IMR-90 (cell line): ENCODE data around the gene GIT1. TPM values are rescaled to one million over a fixed set of nuclear protein-coding genes. Genes with fewer than 3 reads are reported as not detected.

ENCODE experiments used
- ATAC-seq: fragments of 200-7000 bp; cut with Tn5 transposase; 2 replicates; pipeline ENCODE4 v1.9.1; 2020; ENCODE audit warnings: low read depth, mild to moderate bottlenecking, moderate library complexity
- BruUV-seq: library from RNA; stranded (reverse); fragments of 400-500 nt; replicated peaks from 2 replicates; lab custom pipeline; 2021; lab: Mats Ljungman, UMichigan
- CTCF ChIA-PET: fragments of 300-600 bp; formaldehyde crosslinking; extraction: SDS; loops from one replicate; lab custom pipeline; 2021; ENCODE audit warnings: antibody characterized with exemption; lab: Yijun Ruan, JAX
- POLR2A ChIA-PET: fragments of 300-600 bp; sonication (Branson Sonifier 250); formaldehyde crosslinking; loops from one replicate; lab custom pipeline; 2022; ENCODE audit warnings: antibody characterized with exemption; ENCODE audit not compliant: unreplicated experiment; lab: Charles Lee
- DNase-seq: peaks from one replicate; pipeline ENCODE4 v3.0.0; 2013
- H2AFZ ChIP-seq: replicated peaks from 2 replicates; pipeline ENCODE3; 2013; ENCODE audit warnings: low read length, mild to moderate bottlenecking; ENCODE audit not compliant: poor library complexity
- H2AK5ac ChIP-seq: 2 replicates; pipeline ENCODE4 v1.6.1; 2013; ENCODE audit warnings: low read depth, low read length, inconsistent platforms
- H2AK9ac ChIP-seq: replicated peaks from 2 replicates; pipeline ENCODE3; 2013; ENCODE audit warnings: mild to moderate bottlenecking, low read depth, low read length, moderate library complexity; ENCODE audit not compliant: poor library complexity
- H2BK120ac ChIP-seq: 2 replicates; pipeline ENCODE4 v1.6.1; 2013; ENCODE audit warnings: low read depth, low read length, inconsistent platforms
- H2BK15ac ChIP-seq: 3 replicates; pipeline ENCODE4 v1.6.1; 2013; ENCODE audit warnings: low read depth, low read length, inconsistent platforms
- H2BK20ac ChIP-seq: 2 replicates; pipeline ENCODE4 v1.6.1; 2013; ENCODE audit warnings: low read depth, mild to moderate bottlenecking, inconsistent platforms, low read length, moderate library complexity
- H2BK5ac ChIP-seq: 2 replicates; pipeline ENCODE4 v1.6.1; 2013; ENCODE audit warnings: mild to moderate bottlenecking, low read depth, low read length, inconsistent platforms; ENCODE audit not compliant: poor library complexity, severe bottlenecking
- H3K14ac ChIP-seq: replicated peaks from 2 replicates; pipeline ENCODE4 v1.6.1; 2013; ENCODE audit warnings: low read depth, low read length, inconsistent platforms
- H3K18ac ChIP-seq: 2 replicates; pipeline ENCODE4 v1.6.1; 2013; ENCODE audit warnings: low read depth, low read length, control low read depth
- H3K23ac ChIP-seq: 2 replicates; pipeline ENCODE4 v1.6.1; 2013; ENCODE audit warnings: low read depth, low read length, inconsistent platforms
- H3K27ac ChIP-seq: 2 replicates; pipeline ENCODE4 v1.5.1; 2013; ENCODE audit warnings: mild to moderate bottlenecking, control low read depth, low read length; ENCODE audit not compliant: insufficient read depth
- H3K27me3 ChIP-seq: 2 replicates; pipeline ENCODE4 v1.6.1; 2013; ENCODE audit warnings: low read length; ENCODE audit not compliant: control insufficient read depth, insufficient read depth
- H3K36me3 ChIP-seq: 2 replicates; pipeline ENCODE4 v1.6.1; 2013; ENCODE audit warnings: low read length, mixed read lengths; ENCODE audit not compliant: control insufficient read depth, insufficient read depth
- H3K4ac ChIP-seq: 2 replicates; pipeline ENCODE4 v1.6.1; 2013; ENCODE audit warnings: low read depth, low read length, inconsistent platforms
- H3K4me1 ChIP-seq: 2 replicates; pipeline ENCODE4 v1.6.1; 2013; ENCODE audit warnings: low read length, mixed read lengths; ENCODE audit not compliant: control insufficient read depth, insufficient read depth
- H3K4me2 ChIP-seq: 2 replicates; pipeline ENCODE4 v1.6.1; 2013; ENCODE audit warnings: low read depth, mild to moderate bottlenecking, control low read depth, low read length, moderate library complexity
- H3K4me3 ChIP-seq: 2 replicates; pipeline ENCODE4 v1.5.1; 2013; ENCODE audit warnings: low read depth, mild to moderate bottlenecking, control low read depth, low read length, moderate library complexity; ENCODE audit not compliant: insufficient read depth
- H3K56ac ChIP-seq: 2 replicates; pipeline ENCODE4 v1.6.1; 2013; ENCODE audit warnings: low read length, inconsistent platforms; ENCODE audit not compliant: insufficient read depth; ENCODE audit errors: extremely low read depth
- H3K79me1 ChIP-seq, 2 experiments: 2 replicates each; pipeline ENCODE4 v1.6.1; 2013; ENCODE audit warnings: low read length in 2 of 2, inconsistent platforms in 1 of 2, low read depth in 1 of 2
- H3K9ac ChIP-seq: 2 replicates; pipeline ENCODE4 v1.6.1; 2013; ENCODE audit warnings: low read depth, low read length, control low read depth
- H3K9me1 ChIP-seq: 2 replicates; pipeline ENCODE4 v1.6.1; 2013; ENCODE audit warnings: low read length, inconsistent platforms; ENCODE audit not compliant: insufficient read depth
- H3K9me3 ChIP-seq: 2 replicates; pipeline ENCODE4 v1.6.1; 2013; ENCODE audit warnings: low read length; ENCODE audit not compliant: control insufficient read depth, insufficient read depth
- H4K20me1 ChIP-seq: 2 replicates; pipeline ENCODE4 v1.6.1; 2013; ENCODE audit warnings: low read length, inconsistent platforms; ENCODE audit not compliant: insufficient read depth
- H4K5ac ChIP-seq: 2 replicates; pipeline ENCODE4 v1.6.1; 2013; ENCODE audit warnings: mild to moderate bottlenecking, low read depth, low read length, control low read depth
- H4K8ac ChIP-seq, 2 experiments: 2 replicates each; pipeline ENCODE4 v1.6.1; 2013; ENCODE audit warnings: low read depth in 2 of 2, low read length in 2 of 2, control low read depth in 1 of 2, inconsistent platforms in 1 of 2
- H4K91ac ChIP-seq: 2 replicates; pipeline ENCODE4 v1.6.1; 2013; ENCODE audit warnings: low read depth, low read length, inconsistent platforms; ENCODE audit not compliant: insufficient read depth
- BHLHE40 ChIP-seq: fragments of 150-350 bp; IDR thresholded peaks from 2 replicates; pipeline ENCODE4 v1.6.1; 2016; ENCODE audit warnings: mild to moderate bottlenecking, low read depth, low read length
- CEBPB ChIP-seq: IDR thresholded peaks from 2 replicates; pipeline ENCODE4 v1.6.1; 2012; ENCODE audit warnings: low read depth, low read length, improper control_type of control experiment
- CHD1 ChIP-seq: IDR thresholded peaks from 2 replicates; pipeline ENCODE4 v1.6.1; 2012; ENCODE audit warnings: low read depth, low read length, improper control_type of control experiment
- CTCF ChIP-seq: conservative IDR thresholded peaks from 2 replicates; pipeline ENCODE4 v1.5.1; 2012; ENCODE audit warnings: mild to moderate bottlenecking, low read depth, low read length, improper control_type of control experiment
- FOS ChIP-seq: fragments of 150-350 bp; IDR thresholded peaks from 2 replicates; pipeline ENCODE4 v1.6.1; 2016; ENCODE audit warnings: low read depth, low read length
- MAZ ChIP-seq: IDR thresholded peaks from 2 replicates; pipeline ENCODE4 v1.6.1; 2012; ENCODE audit warnings: low read depth, mild to moderate bottlenecking, low read length, improper control_type of control experiment, moderate library complexity, borderline replicate concordance
- MXI1 ChIP-seq: IDR thresholded peaks from 2 replicates; pipeline ENCODE4 v1.6.1; 2012; ENCODE audit warnings: low read depth, mild to moderate bottlenecking, low read length, moderate library complexity, borderline replicate concordance
- NFE2L2 ChIP-seq: fragments of 150-350 bp; IDR thresholded peaks from 2 replicates; pipeline ENCODE4 v1.6.1; 2016; ENCODE audit warnings: low read depth, mild to moderate bottlenecking, low read length
- POLR2A ChIP-seq: IDR thresholded peaks from 2 replicates; pipeline ENCODE4 v1.6.1; 2012; ENCODE audit warnings: mild to moderate bottlenecking, low read depth, low read length
- RAD21 ChIP-seq: IDR thresholded peaks from 2 replicates; pipeline ENCODE4 v1.6.1; 2012; ENCODE audit warnings: low read length, improper control_type of control experiment
- RFX5 ChIP-seq: IDR thresholded peaks from 2 replicates; pipeline ENCODE4 v1.8.0; 2012; ENCODE audit warnings: low read depth, mild to moderate bottlenecking, low read length, moderate library complexity
- SMC3 ChIP-seq: fragments of 150-350 bp; IDR thresholded peaks from 2 replicates; pipeline ENCODE4 v1.6.1; 2016; ENCODE audit warnings: low read depth, mild to moderate bottlenecking, antibody characterized with exemption, low read length, moderate library complexity
- USF2 ChIP-seq: fragments of 150-350 bp; IDR thresholded peaks from 2 replicates; pipeline ENCODE4 v1.6.1; 2017; ENCODE audit warnings: mild to moderate bottlenecking, antibody characterized with exemption, low read length, low read depth
- WGBS, 2 experiments: methylation state at CpG; one replicate each; pipeline versions ENCODE4 v1.1.5 to v1.1.7; 2013; ENCODE audit warnings: missing lambda C conversion rate in 2 of 2; ENCODE audit not compliant: insufficient read length in 1 of 2; ENCODE audit errors: extremely low coverage in 2 of 2; 5-methylcytosine and 5-hydroxymethylcytosine counted together
- dilution Hi-C: fragments of 300-500 bp; cut with HindIII; formaldehyde crosslinking; loops from one replicate; pipeline ENCODE4 v1.14.3; 2018; ENCODE audit warnings: low sequenced_read_pairs; ENCODE audit not compliant: unreplicated experiment
- in situ Hi-C: fragments of 300-500 bp; cut with MboI; formaldehyde crosslinking; loops from 3 replicates; pipeline ENCODE4 v1.14.3; 2019; ENCODE audit warnings: low sequenced_read_pairs, inconsistent platforms, mixed read lengths
- intact Hi-C: fragments of 100-400 bp; cut with micrococcal nuclease; formaldehyde crosslinking; loops from 2 replicates; pipeline ENCODE4 v1.10.0; 2022
- polyA plus RNA-seq, 3 experiments: library from polyadenylated mRNA; depleted of rRNA; stranded (reverse); fragments of >200 nt; gene quantifications; 2 replicates each; pipeline ENCODE4 v1.2.3, GENCODE V29; 2012; ENCODE audit warnings: low replicate concordance in 1 of 3
- total RNA-seq: library from RNA; depleted of rRNA; stranded (reverse); fragments of >200 nt; gene quantifications from 2 replicates; pipeline ENCODE4 v1.2.3, GENCODE V29; 2012
- TF ChIP-seq, protein P1 (sequence below): fragments of 150-350 bp; IDR thresholded peaks from 2 replicates; pipeline ENCODE4 v1.6.1; 2016; ENCODE audit warnings: low read depth, mild to moderate bottlenecking, low read length, moderate library complexity, borderline replicate concordance

GIT1 gene
- total and polyA plus RNA-seq, 2 of the 4 experiments (the other 2 are of a cell fraction), result 14.2 to 34.2 TPM

GRCh38 chr17:29577001-29577370, 12.5 kb downstream of the GIT1 start:
- Histone ChIP-seq H3K14ac (no peak overlapping the region), H4K91ac (no peak overlapping the region), H3K36me3 (peaks cover 67% of the 10 kb centered on the region), H4K20me1 (peaks cover 7% of the 10 kb centered on the region), H4K5ac (no peak overlapping the region), H2AK9ac (no peak overlapping the region), H3K56ac (no peak overlapping the region), H4K8ac (no peak overlapping the region), H3K9ac (no peak overlapping the region), H3K27ac (no peak overlapping the region), H3K4me3 (no peak overlapping the region), H2BK120ac (no peak overlapping the region), H2BK5ac (no peak overlapping the region), H3K9me1 (no peaks in the 10 kb centered on the region; the same call in 1 of the 2 replicates), H3K4ac (no peak overlapping the region), H3K79me1 (peaks cover 0 to 36% of the 10 kb centered on the region in 2 experiments; a peak in 3 of 4 replicates), H2BK15ac (no peak overlapping the region), H3K4me2 (no peak overlapping the region), H3K23ac (no peak overlapping the region), H3K18ac (no peak overlapping the region), H3K9me3 (no peaks in the 10 kb centered on the region), H2AK5ac (no peak overlapping the region), H3K27me3 (no peaks in the 10 kb centered on the region), H2AFZ (no peak overlapping the region), H2BK20ac (no peak overlapping the region), H3K4me1 (peaks cover 8% of the 10 kb centered on the region; the same call in 1 of the 2 replicates)
- POLR2A ChIA-PET, result no interaction called here
- TF ChIP-seq MAZ, result no peak
- TF ChIP-seq RAD21, result no peak
- no peak for TF ChIP-seq SMC3
- no peak for TF ChIP-seq BHLHE40
- no peak for TF ChIP-seq USF2
- no peak for TF ChIP-seq POLR2A
- no peak for TF ChIP-seq CTCF
- no peak for TF ChIP-seq MXI1
- no peak for TF ChIP-seq CEBPB
- no peak for TF ChIP-seq NFE2L2
- no peak for TF ChIP-seq FOS
- TF ChIP-seq, protein P1, sequence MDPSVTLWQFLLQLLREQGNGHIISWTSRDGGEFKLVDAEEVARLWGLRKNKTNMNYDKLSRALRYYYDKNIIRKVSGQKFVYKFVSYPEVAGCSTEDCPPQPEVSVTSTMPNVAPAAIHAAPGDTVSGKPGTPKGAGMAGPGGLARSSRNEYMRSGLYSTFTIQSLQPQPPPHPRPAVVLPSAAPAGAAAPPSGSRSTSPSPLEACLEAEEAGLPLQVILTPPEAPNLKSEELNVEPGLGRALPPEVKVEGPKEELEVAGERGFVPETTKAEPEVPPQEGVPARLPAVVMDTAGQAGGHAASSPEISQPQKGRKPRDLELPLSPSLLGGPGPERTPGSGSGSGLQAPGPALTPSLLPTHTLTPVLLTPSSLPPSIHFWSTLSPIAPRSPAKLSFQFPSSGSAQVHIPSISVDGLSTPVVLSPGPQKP, result no peak
- TF ChIP-seq RFX5, result no peak
- TF ChIP-seq CHD1, result no peak
- BruUV-seq, result no TSS peak
- no peak for ATAC-seq
- CTCF ChIA-PET, result interaction anchor here (1.5 kb wide), 1 partner anchor 207 kb away, joined by 3 read pairs; no protein-coding TSS in a partner anchor
- intact Hi-C loops (no loop called here), dilution Hi-C loops (no loop called here), in situ Hi-C loops (no loop called here)
- 100% methylated on average over 7 of the region's 9 CpGs; no CpG with 5 or more reads in 1 of the 2 experiments for WGBS, 2 experiments
- no peak for DNase-seq
